Mononuclear cell (primary cell): ENCODE results near the gene CYTH2. TPM values are rescaled to one million over a fixed set of nuclear protein-coding genes. Genes with fewer than 3 reads are reported as not detected.

Experiments
- H3K27me3 ChIP-seq: 2 replicates; pipeline ENCODE4 v1.6.0; 2011; ENCODE audit warnings: low read length, control low read depth; ENCODE audit not compliant: insufficient read depth
- H3K4me1 ChIP-seq: 2 replicates; pipeline ENCODE4 v1.5.1; 2011; ENCODE audit warnings: mild to moderate bottlenecking, low read length, control low read depth; ENCODE audit not compliant: insufficient read depth
- H3K4me3 ChIP-seq: 2 replicates; pipeline ENCODE4 v1.5.1; 2011; ENCODE audit warnings: mild to moderate bottlenecking, low read length, moderate library complexity
- H3K9me3 ChIP-seq: 2 replicates; pipeline ENCODE4 v1.5.1; 2011; ENCODE audit warnings: low read depth, mild to moderate bottlenecking, control low read depth, low read length
- total RNA-seq: library from RNA; depleted of rRNA; stranded (reverse); fragments of >200 nt; gene quantifications from one replicate; pipeline ENCODE4 v1.2.3, GENCODE V29; 2012

CYTH2 gene
- total RNA-seq, 1 donor: 14.9 TPM

DNA sequence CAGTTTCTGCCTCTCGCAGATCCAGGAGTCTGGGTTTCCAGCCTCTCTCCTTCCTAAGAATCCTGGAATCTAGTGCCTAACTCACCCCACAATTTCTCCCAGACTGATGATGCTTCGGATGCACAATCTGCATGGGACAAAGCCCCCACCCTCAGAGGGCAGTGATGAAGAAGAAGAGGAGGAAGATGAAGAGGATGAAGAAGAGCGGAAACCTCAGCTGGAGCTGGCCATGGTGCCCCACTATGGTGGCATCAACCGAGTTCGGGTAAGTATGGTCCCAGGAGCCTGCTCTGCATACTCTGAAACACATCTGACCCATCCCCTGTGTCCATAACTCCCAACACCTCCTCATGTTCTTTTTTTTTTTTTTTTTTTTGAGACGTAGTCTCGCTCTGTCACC, 22.6 kb upstream of the CYTH2 start:
- Histone ChIP-seq H3K27me3 (peaks cover 22% of the 10 kb centered on the region), H3K4me3 (peak overlapping the region; percentile 87), H3K9me3 (no peaks in the 10 kb centered on the region), H3K4me1 (peaks cover 30% of the 10 kb centered on the region)

DNA sequence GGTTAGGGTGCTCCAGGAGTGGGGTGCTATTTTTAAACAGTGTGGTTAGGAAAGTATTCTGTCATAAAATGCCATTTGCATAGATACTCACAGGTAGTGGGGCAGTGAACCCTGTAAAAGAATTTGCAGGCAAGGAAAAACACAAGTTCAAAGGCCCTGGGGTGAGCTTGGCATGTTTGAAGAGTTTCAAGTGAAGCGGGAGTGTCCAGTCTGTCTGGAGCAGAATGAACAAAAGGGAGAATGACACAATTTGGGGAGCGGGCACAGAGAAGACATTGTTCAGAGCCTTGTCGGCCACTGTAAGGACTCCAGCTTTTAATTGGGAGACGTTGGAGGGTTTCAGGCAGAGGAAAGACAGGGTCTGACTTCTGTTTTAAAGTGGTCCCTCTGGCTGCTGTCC, 20.6 kb upstream of the CYTH2 start:
- Histone ChIP-seq H3K9me3 (no peaks in the 10 kb centered on the region), H3K27me3 (peaks cover 14% of the 10 kb centered on the region)

DNA sequence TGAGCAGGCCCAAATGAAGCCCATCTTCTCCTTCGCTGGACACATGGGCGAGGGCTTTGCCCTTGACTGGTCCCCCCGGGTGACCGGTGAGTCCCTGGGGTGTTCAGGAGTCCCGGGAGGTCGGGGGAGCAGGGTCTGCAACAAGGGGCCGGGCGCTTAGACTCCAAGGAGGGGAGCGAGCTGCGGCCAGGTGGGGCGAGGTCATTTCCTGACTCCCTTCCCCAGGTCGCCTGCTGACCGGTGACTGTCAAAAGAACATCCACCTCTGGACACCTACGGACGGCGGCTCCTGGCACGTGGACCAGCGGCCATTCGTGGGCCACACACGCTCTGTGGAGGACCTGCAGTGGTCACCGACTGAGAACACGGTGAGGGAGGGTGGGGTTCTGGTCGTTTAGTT, 18.7 kb upstream of the CYTH2 start:
- no peaks in the 10 kb centered on the region for H3K9me3 ChIP-seq
- peaks cover 11% of the 10 kb centered on the region for H3K4me1 ChIP-seq
- H3K27me3 ChIP-seq: no peaks in the 10 kb centered on the region
- H3K4me3 ChIP-seq: no peak overlapping the region

More for the DNA sequence above, 20.6 kb upstream of the CYTH2 start:
- Histone ChIP-seq H3K4me1 (peaks cover 30% of the 10 kb centered on the region), H3K4me3 (no peak overlapping the region)

DNA sequence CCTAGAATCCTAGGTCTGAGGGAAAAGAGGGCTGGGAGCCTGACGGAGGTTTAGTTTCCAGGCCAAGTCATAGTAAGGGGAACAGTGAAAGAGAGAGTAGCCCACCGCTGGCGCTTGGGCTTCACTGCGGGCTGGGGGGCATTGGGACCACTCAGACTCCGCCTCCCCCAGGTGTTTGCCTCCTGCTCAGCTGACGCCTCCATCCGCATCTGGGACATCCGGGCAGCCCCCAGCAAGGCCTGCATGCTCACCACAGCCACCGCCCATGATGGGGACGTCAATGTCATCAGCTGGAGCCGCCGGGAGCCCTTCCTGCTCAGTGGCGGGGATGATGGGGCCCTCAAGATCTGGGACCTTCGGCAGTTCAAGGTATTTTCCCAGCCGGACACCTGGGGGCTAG, 18.3 kb upstream of the CYTH2 start:
- Histone ChIP-seq H3K27me3 (no peaks in the 10 kb centered on the region), H3K9me3 (no peaks in the 10 kb centered on the region), H3K4me1 (peaks cover 11% of the 10 kb centered on the region), H3K4me3 (no peak overlapping the region)

DNA sequence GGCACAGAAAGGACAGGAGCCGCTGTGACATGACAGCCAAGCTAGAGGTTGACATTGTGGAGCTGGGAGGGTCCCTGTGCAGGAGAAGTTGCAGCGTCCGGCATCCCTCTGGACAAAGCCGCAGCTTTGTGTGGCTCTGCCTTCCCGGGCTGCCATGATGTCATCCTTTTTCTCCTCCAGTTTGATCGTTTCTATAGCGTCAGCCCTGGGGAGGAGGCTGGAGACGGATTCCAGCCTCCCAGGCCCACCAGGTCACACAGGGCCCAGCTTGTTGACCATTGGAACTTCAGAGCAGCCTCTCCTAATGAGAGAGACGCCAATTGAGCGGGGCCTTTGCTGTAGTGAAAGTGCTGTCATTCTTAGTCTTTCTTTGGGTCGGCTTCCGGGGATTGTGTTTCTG, 17.5 kb upstream of the CYTH2 start:
- H3K27me3 ChIP-seq: no peaks in the 10 kb centered on the region
- H3K9me3 ChIP-seq: no peaks in the 10 kb centered on the region
- peaks cover 4% of the 10 kb centered on the region for H3K4me1 ChIP-seq
- H3K4me3 ChIP-seq: no peak overlapping the region

DNA sequence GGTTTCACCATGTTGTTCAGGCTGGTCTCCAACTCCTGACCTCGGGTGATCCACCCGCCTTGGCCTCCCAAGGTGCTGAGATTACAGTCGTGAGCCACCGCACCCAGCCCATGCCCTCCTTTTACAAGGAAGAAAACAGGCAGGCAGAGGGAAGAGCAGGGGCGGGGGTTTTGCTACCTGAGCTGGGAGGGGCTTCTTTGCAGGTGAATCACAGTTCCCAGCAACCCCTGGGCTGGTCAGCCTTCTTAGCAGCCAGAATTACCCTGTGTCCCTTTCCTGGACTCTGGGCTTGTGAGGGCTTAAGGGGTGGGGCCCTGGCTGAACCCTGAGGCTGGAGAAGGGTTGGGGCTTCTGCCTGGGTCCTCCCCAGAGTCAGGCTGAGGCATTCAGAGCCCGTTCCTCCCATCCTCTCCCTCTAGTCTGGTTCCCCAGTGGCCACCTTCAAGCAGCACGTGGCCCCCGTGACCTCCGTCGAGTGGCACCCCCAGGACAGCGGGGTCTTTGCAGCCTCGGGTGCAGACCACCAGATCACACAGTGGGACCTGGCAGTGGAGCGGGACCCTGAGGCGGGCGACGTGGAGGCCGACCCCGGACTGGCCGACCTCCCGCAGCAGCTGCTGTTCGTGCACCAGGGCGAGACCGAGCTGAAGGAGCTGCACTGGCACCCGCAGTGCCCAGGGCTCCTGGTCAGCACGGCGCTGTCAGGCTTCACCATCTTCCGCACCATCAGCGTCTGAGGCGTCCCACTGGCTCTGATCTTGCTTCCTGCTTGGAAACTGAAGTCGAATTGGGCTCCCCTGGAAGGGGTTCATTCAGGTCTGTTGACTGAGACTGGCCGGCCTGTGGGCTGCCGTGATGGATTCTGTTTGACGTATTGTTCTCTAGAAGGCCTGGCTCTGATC, 16.6 kb upstream of the CYTH2 start:
- H3K9me3 ChIP-seq: no peaks in the 10 kb centered on the region
- no peak overlapping the region for H3K4me3 ChIP-seq
- no peaks in the 10 kb centered on the region for H3K4me1 ChIP-seq
- no peaks in the 10 kb centered on the region for H3K27me3 ChIP-seq

DNA sequence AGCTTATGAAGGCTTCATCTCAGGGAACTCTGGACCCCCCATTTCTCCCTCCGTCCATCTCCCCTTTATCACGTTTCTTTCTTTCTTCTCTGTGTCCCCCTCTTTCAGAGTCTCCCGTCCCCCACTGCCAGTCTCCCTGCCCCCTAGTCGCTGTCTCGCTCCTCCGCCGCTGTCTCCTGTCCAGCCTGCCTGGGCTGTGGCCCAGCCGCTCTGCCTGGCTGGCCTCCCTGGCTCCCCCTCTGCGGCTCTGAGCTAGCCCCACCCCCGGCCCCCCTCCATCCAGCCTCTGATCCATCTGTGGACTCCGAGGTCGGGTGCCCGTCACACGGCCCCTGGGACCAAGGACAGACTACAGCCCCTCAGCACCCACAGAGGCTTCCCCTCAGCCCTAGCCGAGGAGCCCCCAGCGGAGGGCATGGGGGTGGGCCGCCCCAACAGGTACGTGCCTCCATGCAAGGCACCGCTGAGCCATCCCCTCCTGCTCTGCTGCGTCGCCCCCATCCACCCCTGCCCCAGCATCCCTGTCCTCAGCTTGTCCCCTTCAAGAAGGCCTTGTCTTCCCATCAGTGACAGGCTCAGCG, 14.9 kb upstream of the CYTH2 start:
- Histone ChIP-seq H3K9me3 (no peaks in the 10 kb centered on the region), H3K27me3 (no peaks in the 10 kb centered on the region), H3K4me1 (no peaks in the 10 kb centered on the region), H3K4me3 (no peak overlapping the region)

DNA sequence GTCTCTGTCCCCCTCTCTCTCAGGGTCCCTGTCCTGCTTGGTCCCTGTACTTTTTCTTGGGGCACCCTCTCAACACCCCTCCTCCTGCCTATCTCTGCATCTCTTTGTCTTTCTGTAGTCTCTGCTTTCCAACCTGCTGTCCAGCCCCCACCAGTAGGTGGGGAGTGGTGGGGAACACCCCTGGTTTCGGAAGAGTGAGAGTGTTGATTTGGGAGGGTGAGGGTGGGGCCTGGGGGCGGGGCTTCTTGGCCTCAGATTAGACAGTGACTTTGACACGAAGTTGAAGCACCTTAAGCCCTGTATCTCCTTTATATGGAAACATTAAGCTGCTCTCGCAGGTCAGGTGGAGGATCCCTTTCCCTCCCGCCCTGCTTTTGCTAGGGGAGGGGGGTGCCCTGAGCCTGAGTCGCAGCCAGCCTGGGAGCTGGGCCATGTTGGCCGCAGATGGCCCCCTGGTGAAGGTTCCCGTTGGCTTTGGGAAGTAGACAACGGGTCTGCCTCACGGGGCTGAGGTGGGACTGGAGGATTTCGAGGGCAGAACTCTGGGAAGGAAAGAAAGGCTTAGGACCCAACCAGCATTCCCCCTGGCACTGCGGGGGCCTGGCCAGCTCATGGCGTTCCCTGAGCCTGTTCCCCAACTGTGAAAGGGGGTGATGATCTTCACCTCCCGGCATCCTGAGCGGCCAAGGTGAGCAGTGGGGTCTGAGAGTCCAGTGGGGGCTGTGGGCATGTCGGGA, 13.8 kb upstream of the CYTH2 start, which contains the start of gene KCNJ14:
Gene KCNJ14, plus strand, starts transcription at position 404 of the 737 bp plus-strand sequence. CDS start 6,151 bp downstream, outside the sequence.
- no peaks in the 10 kb centered on the region for H3K9me3 ChIP-seq
- no peak within 1 kb of the TSS for H3K4me3 ChIP-seq
- H3K27me3 ChIP-seq: no peaks in the 10 kb centered on the region
- H3K4me1 ChIP-seq: no peaks in the 10 kb centered on the region

DNA sequence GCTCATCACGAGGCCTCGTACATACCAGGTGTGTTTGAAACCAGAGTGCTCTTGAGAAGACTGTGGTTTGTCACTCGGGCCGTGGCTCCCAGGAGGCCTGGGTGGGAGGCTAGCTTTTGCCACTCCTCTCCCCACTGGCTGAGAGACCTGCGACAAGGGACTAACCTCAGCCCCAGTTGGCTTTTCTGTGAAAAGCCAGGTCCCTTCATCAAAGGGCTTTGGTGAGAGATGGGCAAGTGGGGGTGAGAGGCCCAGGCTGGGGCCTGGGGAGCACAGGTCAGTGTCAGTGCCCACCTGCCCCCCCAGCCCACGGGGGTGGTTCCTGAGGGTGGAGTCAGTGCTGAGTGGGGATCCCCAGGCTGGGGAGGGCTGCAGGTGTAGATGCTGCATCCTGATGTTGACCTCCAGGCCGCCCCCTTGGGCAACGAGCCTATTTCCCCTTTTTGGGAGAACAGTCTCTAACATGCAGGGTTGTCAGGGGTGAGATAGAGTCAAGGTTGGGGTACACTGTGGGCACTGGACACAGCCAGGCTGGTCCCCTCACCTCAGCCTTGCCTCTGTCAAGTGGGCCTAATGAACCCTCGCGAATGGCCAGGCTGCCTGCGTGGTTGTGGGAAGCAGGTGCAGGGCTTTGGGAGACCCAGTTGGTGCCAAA, 13.1 kb upstream of the CYTH2 start:
- no peaks in the 10 kb centered on the region for H3K27me3 ChIP-seq
- no peak overlapping the region for H3K4me3 ChIP-seq
- no peaks in the 10 kb centered on the region for H3K4me1 ChIP-seq
- H3K9me3 ChIP-seq: no peaks in the 10 kb centered on the region

DNA sequence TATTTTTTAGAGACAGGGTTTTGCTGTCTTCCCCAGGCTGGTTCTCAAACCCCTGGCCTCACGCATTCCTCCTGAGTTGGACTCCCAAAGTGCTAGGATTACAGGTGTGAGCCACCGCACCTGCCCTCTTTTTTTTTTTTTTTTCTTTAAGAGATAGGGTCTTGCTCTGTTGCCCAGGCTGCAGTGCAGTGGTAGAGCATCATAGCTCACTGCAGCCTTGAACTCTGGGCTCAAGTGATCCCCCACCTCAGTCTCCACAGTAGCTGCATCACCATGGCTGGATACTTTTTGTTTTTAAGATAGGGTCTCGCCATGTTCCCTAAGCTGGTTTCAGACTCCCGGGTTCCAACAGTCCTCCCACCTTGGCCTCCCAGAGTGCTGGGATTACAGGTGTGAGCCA, 12.3 kb upstream of the CYTH2 start:
- H3K4me3 ChIP-seq: no peak overlapping the region
- no peaks in the 10 kb centered on the region for H3K4me1 ChIP-seq
- H3K27me3 ChIP-seq: no peaks in the 10 kb centered on the region
- H3K9me3 ChIP-seq: no peaks in the 10 kb centered on the region

DNA sequence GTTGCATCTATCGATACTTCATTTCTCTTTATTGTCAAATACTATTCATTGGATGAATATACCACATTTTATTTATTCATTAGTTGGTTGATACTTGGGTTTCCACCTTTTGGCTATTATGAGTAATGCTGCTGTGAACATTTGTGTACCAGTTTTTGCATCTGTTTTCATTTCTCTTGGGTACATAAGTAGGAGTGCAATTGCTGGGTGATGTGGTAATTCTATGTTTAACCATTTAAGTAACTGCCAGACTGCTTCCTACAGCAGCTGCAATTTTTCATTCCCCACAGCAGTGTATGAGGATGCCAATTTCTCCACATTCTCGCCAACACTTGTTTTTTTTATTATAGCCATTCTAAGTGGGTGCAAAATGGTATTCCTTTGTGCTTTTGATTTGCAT, 11.2 kb upstream of the CYTH2 start:
- H3K4me3 ChIP-seq: no peak overlapping the region
- H3K27me3 ChIP-seq: no peaks in the 10 kb centered on the region
- no peaks in the 10 kb centered on the region for H3K9me3 ChIP-seq
- no peaks in the 10 kb centered on the region for H3K4me1 ChIP-seq

DNA sequence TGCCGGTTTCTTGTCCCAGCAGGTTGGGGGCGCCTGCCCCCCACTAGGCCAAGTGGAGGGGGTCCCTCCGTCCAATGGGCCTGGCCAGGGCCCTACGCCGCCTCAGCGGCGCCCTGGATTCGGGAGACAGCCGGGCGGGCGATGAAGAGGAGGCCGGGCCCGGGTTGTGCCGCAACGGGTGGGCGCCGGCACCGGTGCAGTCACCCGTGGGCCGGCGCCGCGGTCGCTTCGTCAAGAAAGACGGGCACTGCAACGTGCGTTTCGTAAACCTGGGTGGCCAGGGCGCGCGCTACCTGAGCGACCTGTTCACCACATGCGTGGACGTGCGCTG, 7.6 kb upstream of the CYTH2 start:
- H3K9me3 ChIP-seq: no peaks in the 10 kb centered on the region
- no peaks in the 10 kb centered on the region for H3K27me3 ChIP-seq
- no peaks in the 10 kb centered on the region for H3K4me1 ChIP-seq
- no peak overlapping the region for H3K4me3 ChIP-seq

DNA sequence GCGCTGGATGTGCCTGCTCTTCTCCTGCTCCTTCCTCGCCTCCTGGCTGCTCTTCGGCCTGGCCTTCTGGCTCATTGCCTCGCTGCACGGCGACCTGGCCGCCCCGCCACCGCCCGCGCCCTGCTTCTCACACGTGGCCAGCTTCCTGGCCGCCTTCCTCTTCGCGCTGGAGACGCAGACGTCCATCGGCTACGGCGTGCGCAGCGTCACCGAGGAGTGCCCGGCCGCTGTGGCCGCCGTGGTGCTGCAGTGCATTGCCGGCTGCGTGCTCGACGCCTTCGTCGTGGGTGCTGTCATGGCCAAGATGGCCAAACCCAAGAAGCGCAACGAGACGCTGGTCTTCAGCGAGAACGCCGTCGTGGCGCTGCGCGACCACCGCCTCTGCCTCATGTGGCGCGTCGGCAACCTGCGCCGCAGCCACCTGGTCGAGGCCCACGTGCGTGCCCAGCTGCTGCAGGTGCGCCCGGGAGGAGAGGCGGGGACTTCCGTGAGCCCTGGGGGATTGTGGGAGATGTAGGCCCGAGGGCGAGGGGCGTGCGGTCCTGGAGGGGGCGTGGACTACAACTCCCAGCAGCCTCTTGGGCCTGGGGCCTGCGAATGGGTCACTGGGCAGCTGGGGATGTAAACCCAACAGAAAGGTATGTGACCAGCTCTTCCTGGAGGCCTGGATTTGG, 7.0 kb upstream of the CYTH2 start:
- Histone ChIP-seq H3K4me3 (no peak overlapping the region), H3K9me3 (no peaks in the 10 kb centered on the region), H3K27me3 (no peaks in the 10 kb centered on the region), H3K4me1 (no peaks in the 10 kb centered on the region)

DNA sequence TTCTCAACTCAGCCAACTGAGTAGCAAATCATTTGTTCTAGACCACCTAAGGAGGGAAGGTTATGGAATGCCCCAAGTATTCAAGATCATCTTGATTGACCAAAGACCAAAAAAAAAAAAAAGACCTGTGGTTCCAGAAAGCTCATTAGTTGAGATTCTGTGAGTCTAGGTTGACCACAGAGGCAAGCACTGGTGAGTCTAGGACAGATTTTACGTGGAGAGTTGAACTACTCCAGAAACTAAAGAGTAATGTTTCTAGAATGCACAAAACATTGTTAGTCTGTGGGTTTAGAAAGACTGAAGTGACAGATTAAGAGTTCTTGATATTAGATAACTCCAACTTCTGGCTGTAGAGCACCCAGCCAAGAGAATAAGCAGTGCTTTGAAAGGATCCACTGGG, 4.0 kb upstream of the CYTH2 start:
- H3K4me3 ChIP-seq: no peak overlapping the region
- peaks cover 14% of the 10 kb centered on the region for H3K4me1 ChIP-seq
- no peaks in the 10 kb centered on the region for H3K27me3 ChIP-seq
- no peaks in the 10 kb centered on the region for H3K9me3 ChIP-seq
